MCF 10A (cell line): Measurements from ENCODE around the gene ZBTB25. TPM values are rescaled to one million over a fixed set of nuclear protein-coding genes. Genes with fewer than 3 reads are reported as not detected.

Experiments used
- BruUV-seq: library from RNA; stranded (reverse); fragments of 400-500 nt; replicated peaks from 2 replicates; lab custom pipeline; 2021; lab: Mats Ljungman, UMichigan
- CTCF ChIA-PET: fragments of 300-600 bp; sonication (Branson Sonifier 250); formaldehyde crosslinking; extraction: SDS; loops from one replicate; lab custom pipeline; 2021; ENCODE audit warnings: antibody characterized with exemption, inconsistent platforms; lab: Yijun Ruan, JAX
- POLR2A ChIA-PET: fragments of 300-600, 350-650 bp; sonication (Branson Sonifier 250); formaldehyde crosslinking; extraction: SDS; loops from one replicate; lab custom pipeline; 2020; ENCODE audit warnings: antibody characterized with exemption, inconsistent platforms; lab: Yijun Ruan, JAX
- DNase-seq: peaks from one replicate; pipeline ENCODE4 v3.0.0-alpha.2; 2018; ENCODE audit not compliant: unreplicated experiment
- H3K27ac Mint-ChIP-seq: one replicate; pipeline ENCODE4 v1.8.0; 2022; ENCODE audit warnings: mild to moderate bottlenecking, low read depth, mixed read lengths; ENCODE audit not compliant: unreplicated experiment
- H3K27me3 Mint-ChIP-seq: one replicate; pipeline ENCODE4 v1.8.0; 2022; ENCODE audit warnings: mixed read lengths; ENCODE audit not compliant: insufficient read depth, unreplicated experiment
- H3K36me3 Mint-ChIP-seq: one replicate; pipeline ENCODE4 v1.8.0; 2022; ENCODE audit warnings: mild to moderate bottlenecking, moderate library complexity, mixed read lengths; ENCODE audit not compliant: insufficient read depth, unreplicated experiment
- H3K4me1 Mint-ChIP-seq: one replicate; pipeline ENCODE4 v1.8.0; 2022; ENCODE audit warnings: mixed read lengths; ENCODE audit not compliant: insufficient read depth, unreplicated experiment
- H3K4me3 Mint-ChIP-seq: one replicate; pipeline ENCODE4 v1.8.0; 2022; ENCODE audit warnings: mild to moderate bottlenecking, moderate library complexity, mixed read lengths; ENCODE audit not compliant: unreplicated experiment
- H3K9me3 Mint-ChIP-seq: one replicate; pipeline ENCODE4 v1.8.0; 2022; ENCODE audit warnings: mixed read lengths; ENCODE audit not compliant: unreplicated experiment
- intact Hi-C: fragments of 100-400 bp; cut with micrococcal nuclease; formaldehyde crosslinking; loops from 2 replicates; pipeline ENCODE4 v1.14.1; 2022
- total RNA-seq: library from RNA; stranded (reverse); gene quantifications from 2 replicates; pipeline ENCODE4 v1.2.3, GENCODE V29; 2022
- TF ChIP-seq, protein P1 (sequence below): fragments of 200-600 bp; IDR thresholded peaks from one replicate; pipeline ENCODE4 v1.8.0; 2022; ENCODE audit warnings: antibody characterized with exemption, mild to moderate bottlenecking; ENCODE audit not compliant: unreplicated experiment

The ZBTB25 gene
- total RNA-seq, 1 experiment from 2014 or later = 11.7 TPM

DNA sequence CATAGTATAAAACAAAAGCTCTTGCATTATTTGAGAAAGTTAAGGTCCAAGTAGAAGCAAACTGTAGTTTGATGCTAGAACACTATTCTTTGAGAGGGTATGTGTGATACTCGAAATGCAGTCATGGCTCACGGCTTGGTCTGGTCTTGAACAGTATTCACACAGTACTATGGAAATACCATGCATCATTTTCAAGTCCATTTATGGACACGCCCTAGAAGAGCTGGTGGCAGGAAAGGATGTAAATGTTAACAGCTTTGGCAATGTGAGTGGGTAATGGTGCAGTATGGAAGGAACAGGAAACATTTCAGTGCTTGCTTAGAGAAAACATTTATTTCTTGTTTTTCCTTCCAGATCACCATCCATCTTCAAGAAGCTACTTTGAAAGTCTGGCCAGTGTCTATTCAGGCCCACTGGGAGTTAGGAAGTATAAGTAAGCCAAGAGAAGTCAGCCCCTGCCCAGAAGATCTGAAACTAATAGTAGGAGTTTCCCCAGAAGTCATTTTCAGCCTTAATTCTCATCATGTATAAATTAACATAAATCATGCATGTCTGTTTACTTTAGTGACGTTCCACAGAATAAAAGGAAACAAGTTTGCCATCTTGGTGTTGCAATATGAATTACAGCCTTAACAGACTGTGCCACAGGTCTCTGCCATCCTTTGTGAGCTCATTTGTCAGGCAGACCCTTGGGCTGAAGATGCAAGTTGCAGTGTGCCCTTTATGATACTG is 44.1 kb downstream of the ZBTB25 start:
- no peaks in the 10 kb centered on the region for H3K4me1 Mint-ChIP-seq
- intact Hi-C loops = no loop called here
- ChIA-PET CTCF (interaction anchor here (0.8 to 1.0 kb wide), 3 partner anchors 8 to 20 kb away, joined by 3 to 4 read pairs (median 3); no protein-coding TSS in a partner anchor), POLR2A (no interaction called here)
- no peaks in the 10 kb centered on the region for H3K27me3 Mint-ChIP-seq
- H3K4me3 Mint-ChIP-seq = no peak overlapping the region
- TF ChIP-seq, protein P1, sequence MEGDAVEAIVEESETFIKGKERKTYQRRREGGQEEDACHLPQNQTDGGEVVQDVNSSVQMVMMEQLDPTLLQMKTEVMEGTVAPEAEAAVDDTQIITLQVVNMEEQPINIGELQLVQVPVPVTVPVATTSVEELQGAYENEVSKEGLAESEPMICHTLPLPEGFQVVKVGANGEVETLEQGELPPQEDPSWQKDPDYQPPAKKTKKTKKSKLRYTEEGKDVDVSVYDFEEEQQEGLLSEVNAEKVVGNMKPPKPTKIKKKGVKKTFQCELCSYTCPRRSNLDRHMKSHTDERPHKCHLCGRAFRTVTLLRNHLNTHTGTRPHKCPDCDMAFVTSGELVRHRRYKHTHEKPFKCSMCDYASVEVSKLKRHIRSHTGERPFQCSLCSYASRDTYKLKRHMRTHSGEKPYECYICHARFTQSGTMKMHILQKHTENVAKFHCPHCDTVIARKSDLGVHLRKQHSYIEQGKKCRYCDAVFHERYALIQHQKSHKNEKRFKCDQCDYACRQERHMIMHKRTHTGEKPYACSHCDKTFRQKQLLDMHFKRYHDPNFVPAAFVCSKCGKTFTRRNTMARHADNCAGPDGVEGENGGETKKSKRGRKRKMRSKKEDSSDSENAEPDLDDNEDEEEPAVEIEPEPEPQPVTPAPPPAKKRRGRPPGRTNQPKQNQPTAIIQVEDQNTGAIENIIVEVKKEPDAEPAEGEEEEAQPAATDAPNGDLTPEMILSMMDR = no peak
- no peaks in the 10 kb centered on the region for H3K9me3 Mint-ChIP-seq
- no TSS peak for BruUV-seq
- peaks cover 51% of the 10 kb centered on the region for H3K36me3 Mint-ChIP-seq
- no peak for DNase-seq
- no peak overlapping the region for H3K27ac Mint-ChIP-seq

GRCh38 chr14:64454671-64455070 is 49.0 kb downstream of the ZBTB25 start:
- H3K4me3 Mint-ChIP-seq = no peak overlapping the region
- TF ChIP-seq, protein P1 = no peak
- H3K27ac Mint-ChIP-seq = no peak overlapping the region
- H3K4me1 Mint-ChIP-seq = no peaks in the 10 kb centered on the region
- DNase-seq = no peak
- BruUV-seq = no TSS peak
- H3K9me3 Mint-ChIP-seq = no peaks in the 10 kb centered on the region
- H3K27me3 Mint-ChIP-seq = no peaks in the 10 kb centered on the region
- POLR2A ChIA-PET = no interaction called here
- intact Hi-C loops = no loop called here
- H3K36me3 Mint-ChIP-seq = peaks cover 85% of the 10 kb centered on the region
- CTCF ChIA-PET = no interaction called here

GRCh38 chr14:64450255-64450654 is 53.4 kb downstream of the ZBTB25 start:
- no peaks in the 10 kb centered on the region for H3K27me3 Mint-ChIP-seq
- H3K36me3 Mint-ChIP-seq = peaks cover 80% of the 10 kb centered on the region
- no peaks in the 10 kb centered on the region for H3K4me1 Mint-ChIP-seq
- TF ChIP-seq, protein P1 = no peak
- no peak for DNase-seq
- H3K9me3 Mint-ChIP-seq = no peaks in the 10 kb centered on the region
- CTCF ChIA-PET = no interaction called here
- POLR2A ChIA-PET = interaction anchor here (1.1 to 1.2 kb wide), 2 partner anchors 11 to 12 kb away, joined by 3 to 4 read pairs; no protein-coding TSS in a partner anchor
- TSS peak; percentile 17 for BruUV-seq
- intact Hi-C loops = no loop called here
- H3K4me3 Mint-ChIP-seq = no peak overlapping the region
- H3K27ac Mint-ChIP-seq = no peak overlapping the region

GRCh38 chr14:64447876-64448670 is 55.6 kb downstream of the ZBTB25 start:
- ChIA-PET CTCF (interaction anchor here (0.5 kb wide), 1 partner anchor 11 kb away, joined by 3 read pairs; no protein-coding TSS in a partner anchor), POLR2A (no interaction called here)
- no peak for DNase-seq
- H3K4me3 Mint-ChIP-seq = no peak overlapping the region
- no peaks in the 10 kb centered on the region for H3K4me1 Mint-ChIP-seq
- TF ChIP-seq, protein P1 = no peak
- H3K27ac Mint-ChIP-seq = no peak overlapping the region
- H3K27me3 Mint-ChIP-seq = no peaks in the 10 kb centered on the region
- peaks cover 82% of the 10 kb centered on the region for H3K36me3 Mint-ChIP-seq
- no peaks in the 10 kb centered on the region for H3K9me3 Mint-ChIP-seq
- intact Hi-C loops = no loop called here
- BruUV-seq = no TSS peak
